Keratinocyte (primary cell): Measurements from ENCODE around the gene ADAMTSL4. TPM values are rescaled to one million over a fixed set of nuclear protein-coding genes. Genes with fewer than 3 reads are reported as not detected.

ENCODE experiments used
- DNase-seq: peaks from one replicate; pipeline ENCODE4 v3.0.0-alpha.2; 2011; ENCODE audit warnings: low read depth, missing footprints, low spot score
- FAIRE-seq: peaks from 2 replicates; lab custom pipeline; 2011; peaks lifted over from hg19 to GRCh38; lab: Jason Lieb, UNC
- H2AFZ ChIP-seq: 2 replicates; pipeline ENCODE4 v1.6.0; 2012; ENCODE audit warnings: low read length, control low read depth, inconsistent platforms; ENCODE audit not compliant: control insufficient read depth
- H3K27ac ChIP-seq: 2 replicates; pipeline ENCODE4 v1.5.1; 2011; ENCODE audit warnings: low read length; ENCODE audit not compliant: control insufficient read depth, insufficient read depth
- H3K27me3 ChIP-seq: 3 replicates; pipeline ENCODE4 v1.6.0; 2011; ENCODE audit warnings: low read length; ENCODE audit not compliant: control insufficient read depth, insufficient read depth; ENCODE audit errors: extremely low read depth
- H3K36me3 ChIP-seq, 2 experiments: 2 replicates in 1 of 2; 3 replicates in 1 of 2; pipeline ENCODE4 v1.5.1; 2011; ENCODE audit warnings: low read length in 2 of 2, mild to moderate bottlenecking in 1 of 2; ENCODE audit not compliant: control insufficient read depth in 2 of 2, insufficient read depth in 2 of 2; ENCODE audit errors: extremely low read depth in 1 of 2
- H3K4me1 ChIP-seq: 3 replicates; pipeline ENCODE4 v1.5.1; 2011; ENCODE audit warnings: low read length; ENCODE audit not compliant: control insufficient read depth, insufficient read depth; ENCODE audit errors: extremely low read depth
- H3K4me2 ChIP-seq: 3 replicates; pipeline ENCODE4 v1.6.0; 2011; ENCODE audit warnings: low read depth, low read length; ENCODE audit not compliant: control insufficient read depth, insufficient read depth; ENCODE audit errors: extremely low read depth
- H3K4me3 ChIP-seq, 3 experiments: fragments of 200-600 bp in 1 of 3; sonication (generic) in 1 of 3; 2 replicates in 2 of 3; 3 replicates in 1 of 3; pipeline ENCODE4 v1.5.1; 2011 to 2016; ENCODE audit warnings: low read length in 3 of 3, mild to moderate bottlenecking in 3 of 3, control low read depth in 2 of 3, inconsistent platforms in 1 of 3, low read depth in 1 of 3, mixed read lengths in 1 of 3, mixed run types in 1 of 3, moderate library complexity in 1 of 3; ENCODE audit not compliant: control insufficient read depth in 2 of 3, insufficient read depth in 2 of 3; ENCODE audit errors: extremely low read depth in 1 of 3
- H3K79me2 ChIP-seq: 2 replicates; pipeline ENCODE4 v1.6.0; 2012; ENCODE audit warnings: low read length; ENCODE audit not compliant: control insufficient read depth, insufficient read depth
- H3K9ac ChIP-seq: 3 replicates; pipeline ENCODE4 v1.6.0; 2011; ENCODE audit warnings: low read length; ENCODE audit not compliant: control insufficient read depth, insufficient read depth; ENCODE audit errors: extremely low read depth
- H3K9me1 ChIP-seq: 3 replicates; pipeline ENCODE4 v1.6.0; 2011; ENCODE audit warnings: low read length; ENCODE audit not compliant: control insufficient read depth, insufficient read depth; ENCODE audit errors: extremely low read depth
- H3K9me3 ChIP-seq: 2 replicates; pipeline ENCODE4 v1.5.1; 2012; ENCODE audit warnings: low read depth, low read length; ENCODE audit not compliant: control insufficient read depth
- H4K20me1 ChIP-seq: 3 replicates; pipeline ENCODE4 v1.6.0; 2011; ENCODE audit warnings: low read length; ENCODE audit not compliant: control insufficient read depth, insufficient read depth; ENCODE audit errors: extremely low read depth
- CTCF ChIP-seq, 3 experiments: IDR thresholded peaks in 1 of 3; conservative IDR thresholded peaks in 1 of 3; optimal IDR thresholded peaks in 1 of 3; 2 replicates in 2 of 3; 3 replicates in 1 of 3; pipeline versions ENCODE3 to v1.5.1; 2011; ENCODE audit warnings: low read length in 3 of 3, mild to moderate bottlenecking in 3 of 3, moderate library complexity in 2 of 3, control low read depth in 1 of 3, inconsistent platforms in 1 of 3; ENCODE audit not compliant: insufficient read depth in 2 of 3; ENCODE audit errors: extremely low read depth in 1 of 3
- EZH2 ChIP-seq: IDR thresholded peaks from one replicate; pipeline ENCODE4 v1.6.1; 2012; ENCODE audit warnings: inconsistent platforms, mild to moderate bottlenecking, low read length, moderate library complexity
- dilution Hi-C: fragments of 300-500 bp; cut with MboI; formaldehyde crosslinking; loops from one replicate; pipeline ENCODE4 v1.7.0; 2020; ENCODE audit warnings: low sequenced_read_pairs; ENCODE audit not compliant: extremely low pct_ligation_motif_present
- polyA plus RNA-seq, 5 experiments: library from polyadenylated mRNA; depleted of rRNA in 3 of 5; stranded (reverse) in 3 of 5; stranded (forward) in 1 of 5; unstranded in 1 of 5; fragments of >200 nt; gene quantifications; 1 replicate in 1 of 5; 2 replicates in 3 of 5; 3 replicates in 1 of 5; pipeline versions ENCODE4 v1.2.1 to v1.2.3, GENCODE V29; 2011 to 2012; ENCODE audit warnings: missing spikeins in 2 of 5, low read depth in 1 of 5, low replicate concordance in 1 of 5

ADAMTSL4 gene
- polyA plus RNA-seq, 1 donor (not counting 4 experiments of a cell fraction or from before 2014, with no cell fraction given) = 7.0 TPM

- Histone ChIP-seq H3K27me3 (no peaks in the 10 kb centered on the region), H3K4me2 (no peak overlapping the region), H3K4me1 (peaks cover 4% of the 10 kb centered on the region), H3K9ac (no peak overlapping the region), H2AFZ (no peak overlapping the region), H3K9me3 (no peaks in the 10 kb centered on the region), H3K9me1 (no peaks in the 10 kb centered on the region), H3K36me3 (no peaks in the 10 kb centered on the region), H4K20me1 (no peaks in the 10 kb centered on the region), H3K79me2 (no peaks in the 10 kb centered on the region), H3K4me3 (no peak overlapping the region), H3K27ac (no peak overlapping the region)
- FAIRE-seq (no peak), DNase-seq (no peak)
- no peak for TF ChIP-seq CTCF (optimal IDR thresholded peaks at IDR 0.05 in 1 of 3, IDR thresholded peaks at IDR 0.05 in 1 of 3, conservative IDR thresholded peaks at IDR 0.05 in 1 of 3; ENCODE audit: extremely low read depth in 1 of 3, insufficient read depth in 2 of 3, low read length in 3 of 3)
- no peak for TF ChIP-seq EZH2
- dilution Hi-C loops = no loop called here
Observed at GRCh38 chr1:150544204-150544603, 5.0 kb upstream of the ADAMTSL4 start.

- no peak overlapping the region for H3K4me3 ChIP-seq
- no peaks in the 10 kb centered on the region for H3K9me1 ChIP-seq
- peaks cover 9% of the 10 kb centered on the region for H3K4me1 ChIP-seq
- H3K9ac ChIP-seq = no peak overlapping the region
- no peaks in the 10 kb centered on the region for H3K79me2 ChIP-seq
- TF ChIP-seq CTCF (optimal IDR thresholded peaks at IDR 0.05 in 1 of 3, IDR thresholded peaks at IDR 0.05 in 1 of 3, conservative IDR thresholded peaks at IDR 0.05 in 1 of 3; ENCODE audit: extremely low read depth in 1 of 3, insufficient read depth in 2 of 3, low read length in 3 of 3) (no peak), EZH2 (no peak)
- H3K9me3 ChIP-seq = no peaks in the 10 kb centered on the region
- H2AFZ ChIP-seq = no peak overlapping the region
- H3K4me2 ChIP-seq = no peak overlapping the region
- no peak overlapping the region for H3K27ac ChIP-seq
- FAIRE-seq (no peak), DNase-seq (no peak)
- no peaks in the 10 kb centered on the region for H3K27me3 ChIP-seq
- no peaks in the 10 kb centered on the region for H3K36me3 ChIP-seq
- dilution Hi-C loops = no loop called here
- H4K20me1 ChIP-seq = no peaks in the 10 kb centered on the region
Observed at GRCh38 chr1:150545486-150546032, 3.6 kb upstream of the ADAMTSL4 start.
